Inferior parietal cortex (tissue), 1 donor: Measurements from ENCODE around the gene LZTS3.
"Not testable (repeated sequence)": the region's sequence is repeated elsewhere in the genome, so short reads cannot be mapped to it uniquely, and the experiment has no call there.

Experiments
- DNase-seq: peaks from one replicate; pipeline ENCODE4 v3.0.0-alpha.2; 2016; ENCODE audit errors: extremely low spot score

LZTS3 gene

GRCh38 chr20:3172933-3173609 is at the start of gene LZTS3:
LZTS3 (minus strand) TSS chr20:3173549; CDS start chr20:3167163, 6,386 bp downstream.
- DNase-seq: no peak

GRCh38 chr20:3221398-3222226 is 48.3 kb upstream of the LZTS3 start:
- no peak for DNase-seq

- peak; percentile 35 for DNase-seq
These were observed 45.1 kb upstream of the LZTS3 start for GRCh38 chr20:3218307-3218988.

GRCh38 chr20:3215359-3215917 is 42.1 kb upstream of the LZTS3 start:
- DNase-seq: not testable (repeated sequence)

- DNase-seq: no peak
These were observed 39.9 kb upstream of the LZTS3 start for GRCh38 chr20:3213226-3213625.

- DNase-seq: no peak
These were observed 37.0 kb upstream of the LZTS3 start for GRCh38 chr20:3210346-3210745.

- no peak for DNase-seq
These were observed 36.6 kb upstream of the LZTS3 start for GRCh38 chr20:3209946-3210317.

- DNase-seq: peak; percentile 66
These were observed 36.1 kb upstream of the LZTS3 start, which contains the start of gene ITPA for GRCh38 chr20:3209257-3209945. ITPA (plus strand) TSS chr20:3209498; CDS start chr20:3209552, 54 bp downstream.

- DNase-seq: no peak
These were observed 35.5 kb upstream of the LZTS3 start for GRCh38 chr20:3208786-3209256.

GRCh38 chr20:3204124-3204794 is 30.9 kb upstream of the LZTS3 start, which contains the start of gene DDRGK1:
DDRGK1 (minus strand) TSS chr20:3204682; CDS start chr20:3204627, 55 bp downstream.
- DNase-seq: peak; percentile 88

GRCh38 chr20:3203315-3204123 is 30.2 kb upstream of the LZTS3 start:
- DNase-seq: no peak

GRCh38 chr20:3202965-3203314 is 29.6 kb upstream of the LZTS3 start:
- no peak for DNase-seq

GRCh38 chr20:3199976-3200755 is 26.8 kb upstream of the LZTS3 start:
- DNase-seq: no peak

GRCh38 chr20:3199206-3199605 is 25.9 kb upstream of the LZTS3 start:
- DNase-seq: no peak

- no peak for DNase-seq
These were observed 22.4 kb upstream of the LZTS3 start for GRCh38 chr20:3195590-3196237.

- no peak for DNase-seq
These were observed 21.4 kb upstream of the LZTS3 start for GRCh38 chr20:3194617-3195280.

GRCh38 chr20:3193806-3194616 is 20.7 kb upstream of the LZTS3 start:
- no peak for DNase-seq
